Mesenchymal stem cell (in vitro differentiated cells and primary cell): ENCODE measurements around the gene RAB1A.

Source experiments
- DNase-seq: peaks from one replicate; pipeline ENCODE4 v3.0.0-alpha.2; 2013
- H2AFZ ChIP-seq: one replicate; pipeline ENCODE4 v1.6.1; 2013; ENCODE audit warnings: low read depth, mild to moderate bottlenecking, control low read depth, inconsistent platforms, low read length, moderate library complexity
- H2AK5ac ChIP-seq: 2 replicates; pipeline ENCODE4 v1.6.1; 2013; ENCODE audit warnings: low read length, moderate library complexity, mild to moderate bottlenecking, inconsistent platforms; ENCODE audit not compliant: severe bottlenecking
- H2BK120ac ChIP-seq: one replicate; pipeline ENCODE4 v1.6.1; 2013; ENCODE audit warnings: low read depth, mild to moderate bottlenecking, inconsistent platforms, low read length, moderate library complexity
- H2BK12ac ChIP-seq, 2 experiments: one replicate each; pipeline ENCODE4 v1.6.1; 2013; ENCODE audit warnings: inconsistent platforms in 2 of 2, low read length in 2 of 2, mild to moderate bottlenecking in 2 of 2, moderate library complexity in 2 of 2, control low read depth in 1 of 2
- H2BK15ac ChIP-seq: one replicate; pipeline ENCODE4 v1.6.1; 2013; ENCODE audit warnings: mild to moderate bottlenecking, low read depth, inconsistent platforms; ENCODE audit not compliant: poor library complexity, severe bottlenecking
- H2BK5ac ChIP-seq: 2 replicates; pipeline ENCODE4 v1.6.1; 2013; ENCODE audit warnings: low read depth, mild to moderate bottlenecking, low read length, control low read depth, inconsistent platforms; ENCODE audit not compliant: poor library complexity, severe bottlenecking
- H3K14ac ChIP-seq, 2 experiments: one replicate each; pipeline ENCODE4 v1.6.1; 2013; ENCODE audit warnings: inconsistent platforms in 2 of 2, low read length in 2 of 2, control low read depth in 1 of 2, mild to moderate bottlenecking in 1 of 2, moderate library complexity in 1 of 2
- H3K18ac ChIP-seq, 2 experiments: one replicate each; pipeline ENCODE4 v1.6.1; 2013; ENCODE audit warnings: inconsistent platforms in 2 of 2, low read length in 2 of 2, control low read depth in 1 of 2, low read depth in 1 of 2, mild to moderate bottlenecking in 1 of 2
- H3K23ac ChIP-seq, 2 experiments: one replicate each; pipeline ENCODE4 v1.6.1; 2013; ENCODE audit warnings: inconsistent platforms in 2 of 2, low read length in 2 of 2, mild to moderate bottlenecking in 2 of 2, moderate library complexity in 2 of 2, control low read depth in 1 of 2
- H3K27ac ChIP-seq: 2 replicates; pipeline ENCODE4 v1.5.1; 2013; ENCODE audit warnings: mild to moderate bottlenecking, moderate library complexity, low read length, control low read depth, inconsistent platforms; ENCODE audit not compliant: poor library complexity, severe bottlenecking
- H3K27me3 ChIP-seq, 2 experiments: 2 replicates each; pipeline versions ENCODE4 v1.6.1 to v1.7.0; 2013; ENCODE audit warnings: low read length in 2 of 2, mild to moderate bottlenecking in 2 of 2, moderate library complexity in 2 of 2, control low read depth in 1 of 2, inconsistent platforms in 1 of 2; ENCODE audit not compliant: control insufficient read depth in 1 of 2, insufficient read depth in 1 of 2
- H3K36me3 ChIP-seq, 2 experiments: 2 replicates each; pipeline versions ENCODE4 v1.6.1 to v1.7.0; 2013; ENCODE audit warnings: low read length in 2 of 2, control low read depth in 1 of 2, inconsistent platforms in 1 of 2, low read depth in 1 of 2, mild to moderate bottlenecking in 1 of 2; ENCODE audit not compliant: insufficient read depth in 2 of 2, control insufficient read depth in 1 of 2
- H3K4ac ChIP-seq, 2 experiments: one replicate each; pipeline ENCODE4 v1.6.1; 2013; ENCODE audit warnings: inconsistent platforms in 2 of 2, low read length in 2 of 2, mild to moderate bottlenecking in 2 of 2, moderate library complexity in 2 of 2, control low read depth in 1 of 2, low read depth in 1 of 2
- H3K4me1 ChIP-seq: 2 replicates; pipeline ENCODE4 v1.6.1; 2013; ENCODE audit warnings: low read depth, low read length, control low read depth; ENCODE audit not compliant: control insufficient read depth, insufficient read depth
- H3K4me2 ChIP-seq: 2 replicates; pipeline ENCODE4 v1.6.1; 2013; ENCODE audit warnings: low read length, mild to moderate bottlenecking, inconsistent platforms; ENCODE audit not compliant: poor library complexity, severe bottlenecking
- H3K4me3 ChIP-seq, 2 experiments: 2 replicates each; pipeline versions ENCODE4 v1.5.1 to v1.7.0; 2013; ENCODE audit warnings: low read length in 2 of 2, mild to moderate bottlenecking in 2 of 2, control low read depth in 1 of 2, low read depth in 1 of 2; ENCODE audit not compliant: insufficient read depth in 1 of 2
- H3K79me1 ChIP-seq: replicated peaks from 2 replicates; pipeline ENCODE4 v1.6.1; 2013; ENCODE audit warnings: mild to moderate bottlenecking, control low read depth, low read length, inconsistent platforms; ENCODE audit not compliant: poor library complexity, severe bottlenecking
- H3K9ac ChIP-seq: 2 replicates; pipeline ENCODE4 v1.7.0; 2013; ENCODE audit warnings: mild to moderate bottlenecking, low read length, moderate library complexity
- H3K9me3 ChIP-seq: 2 replicates; pipeline ENCODE4 v1.7.0; 2013; ENCODE audit warnings: mild to moderate bottlenecking, low read length; ENCODE audit not compliant: control insufficient read depth
- H4K8ac ChIP-seq: one replicate; pipeline ENCODE4 v1.6.1; 2013; ENCODE audit warnings: inconsistent platforms, mild to moderate bottlenecking, low read length, moderate library complexity
- H4K91ac ChIP-seq: one replicate; pipeline ENCODE4 v1.6.1; 2013; ENCODE audit warnings: mild to moderate bottlenecking, low read length, inconsistent platforms
- WGBS: methylation state at CpG from one replicate; pipeline ENCODE4 v1.1.7; 2013; ENCODE audit warnings: mixed read lengths; 5-methylcytosine and 5-hydroxymethylcytosine counted together

RAB1A gene

GRCh38 chr2:65107530-65107929 lies 22.4 kb downstream of the RAB1A start:
- no peak overlapping the region for H2BK15ac ChIP-seq
- H2AK5ac ChIP-seq, result no peak overlapping the region
- no peak overlapping the region for H2AFZ ChIP-seq
- DNase-seq, result no peak
- H3K79me1 ChIP-seq, result no peaks in the 10 kb centered on the region
- H2BK12ac ChIP-seq, result no peak overlapping the region
- no peak overlapping the region for H3K4me2 ChIP-seq
- no peak overlapping the region for H4K91ac ChIP-seq
- H3K27me3 ChIP-seq, result no peaks in the 10 kb centered on the region
- peaks cover 4% of the 10 kb centered on the region for H3K4me1 ChIP-seq
- H3K9me3 ChIP-seq, result no peaks in the 10 kb centered on the region
- no peak overlapping the region for H4K8ac ChIP-seq
- no peak overlapping the region for H2BK120ac ChIP-seq
- no peak overlapping the region for H3K18ac ChIP-seq
- WGBS, result 99% methylated on average over 4 of the region's 5 CpGs
- no peak overlapping the region for H3K14ac ChIP-seq
- H2BK5ac ChIP-seq, result no peak overlapping the region
- H3K9ac ChIP-seq, result no peak overlapping the region
- peaks cover 8 to 40% of the 10 kb centered on the region in 2 experiments for H3K36me3 ChIP-seq
- no peak overlapping the region for H3K23ac ChIP-seq
- H3K4me3 ChIP-seq, result no peak overlapping the region
- no peak overlapping the region for H3K4ac ChIP-seq
- H3K27ac ChIP-seq, result no peak overlapping the region

GRCh38 chr2:65103013-65103715 lies 26.7 kb downstream of the RAB1A start:
- DNase-seq, result no peak
- Histone ChIP-seq H2BK12ac (no peak overlapping the region), H3K27me3 (no peaks in the 10 kb centered on the region), H2BK120ac (no peak overlapping the region), H3K4me2 (no peak overlapping the region), H4K91ac (no peak overlapping the region), H2AK5ac (no peak overlapping the region), H2BK5ac (no peak overlapping the region), H3K9ac (no peak overlapping the region), H3K36me3 (peaks cover 21 to 70% of the 10 kb centered on the region in 2 experiments), H3K23ac (no peak overlapping the region), H2AFZ (no peak overlapping the region), H3K79me1 (no peaks in the 10 kb centered on the region), H3K9me3 (no peaks in the 10 kb centered on the region), H2BK15ac (no peak overlapping the region), H3K18ac (no peak overlapping the region), H3K4me3 (no peak overlapping the region), H3K27ac (no peak overlapping the region), H3K4ac (no peak overlapping the region), H3K4me1 (peaks cover 5% of the 10 kb centered on the region), H3K14ac (no peak overlapping the region), H4K8ac (no peak overlapping the region)
- WGBS, result 100% methylated on average over 4 of the region's 6 CpGs

- H3K27ac ChIP-seq, result no peak overlapping the region
- H2AK5ac ChIP-seq, result no peak overlapping the region
- no peak overlapping the region for H4K91ac ChIP-seq
- no peaks in the 10 kb centered on the region for H3K9me3 ChIP-seq
- no peak overlapping the region for H2BK5ac ChIP-seq
- H3K36me3 ChIP-seq, result peaks cover 22 to 80% of the 10 kb centered on the region in 2 experiments
- no peak overlapping the region for H2BK12ac ChIP-seq
- H4K8ac ChIP-seq, result no peak overlapping the region
- H3K79me1 ChIP-seq, result no peaks in the 10 kb centered on the region
- no peak overlapping the region for H3K9ac ChIP-seq
- H3K4me3 ChIP-seq, result no peak overlapping the region
- no peak overlapping the region for H3K4me2 ChIP-seq
- H2BK120ac ChIP-seq, result no peak overlapping the region
- no peak for DNase-seq
- H2BK15ac ChIP-seq, result no peak overlapping the region
- H2AFZ ChIP-seq, result no peak overlapping the region
- H3K4ac ChIP-seq, result no peak overlapping the region
- 91% methylated on average over 2 of the region's 3 CpGs for WGBS
- peaks cover 4% of the 10 kb centered on the region for H3K4me1 ChIP-seq
- H3K14ac ChIP-seq, result no peak overlapping the region
- no peaks in the 10 kb centered on the region for H3K27me3 ChIP-seq
- H3K23ac ChIP-seq, result no peak overlapping the region
- H3K18ac ChIP-seq, result no peak overlapping the region
These were observed 28.8 kb downstream of the RAB1A start for GRCh38 chr2:65101071-65101470.

GRCh38 chr2:65098741-65099140 lies 31.2 kb downstream of the RAB1A start:
- no peak overlapping the region for H2BK12ac ChIP-seq
- no peak overlapping the region for H3K23ac ChIP-seq
- peak; percentile 12 for DNase-seq
- no peaks in the 10 kb centered on the region for H3K79me1 ChIP-seq
- H3K9me3 ChIP-seq, result no peaks in the 10 kb centered on the region
- H3K4me2 ChIP-seq, result no peak overlapping the region
- no peak overlapping the region for H3K9ac ChIP-seq
- no peak overlapping the region for H3K18ac ChIP-seq
- H2AK5ac ChIP-seq, result no peak overlapping the region
- H3K27me3 ChIP-seq, result no peaks in the 10 kb centered on the region
- H3K27ac ChIP-seq, result no peak overlapping the region
- H3K4me3 ChIP-seq, result no peak overlapping the region
- no peak overlapping the region for H3K4ac ChIP-seq
- no peak overlapping the region for H2BK5ac ChIP-seq
- no peak overlapping the region for H2AFZ ChIP-seq
- peaks cover 35 to 91% of the 10 kb centered on the region in 2 experiments for H3K36me3 ChIP-seq
- no peak overlapping the region for H2BK15ac ChIP-seq
- H4K91ac ChIP-seq, result no peak overlapping the region
- 76% methylated on average over 5 of the region's 5 CpGs for WGBS
- no peak overlapping the region for H3K14ac ChIP-seq
- H4K8ac ChIP-seq, result no peak overlapping the region
- H2BK120ac ChIP-seq, result no peak overlapping the region
- H3K4me1 ChIP-seq, result peaks cover 4% of the 10 kb centered on the region
